Right cardiac atrium (tissue), 5 donors: ENCODE data around the gene MAPT. TPM values are rescaled to one million over a fixed set of nuclear protein-coding genes. Genes with fewer than 3 reads are reported as not detected.
A peak's percentile ranks its signal among the peaks of the same experiment; 100 is the strongest.

ENCODE experiments used
- ATAC-seq, 2 donors: fragments of 200-7000 bp; cut with Tn5 transposase; one replicate each; pipeline versions ENCODE4 v1.8.0 to v1.9.1; 2020; ENCODE audit warnings: moderate library complexity in 2 of 2, mild to moderate bottlenecking in 1 of 2
- DNase-seq, 3 donors: peaks; one replicate each; pipeline ENCODE4 v3.0.0-alpha.2; 2020
- H3K27ac ChIP-seq: one replicate; pipeline ENCODE4 v1.5.1; 2013; ENCODE audit warnings: mild to moderate bottlenecking, low read length, control low read depth, moderate library complexity
- H3K27me3 ChIP-seq: one replicate; pipeline ENCODE4 v1.6.1; 2013; ENCODE audit not compliant: control insufficient read depth, insufficient read depth
- H3K4me1 ChIP-seq: one replicate; pipeline ENCODE4 v1.6.1; 2013; ENCODE audit warnings: low read length; ENCODE audit not compliant: control insufficient read depth, insufficient read depth
- H3K4me3 ChIP-seq: one replicate; pipeline ENCODE4 v1.5.1; 2013; ENCODE audit warnings: low read length, control low read depth
- H3K9me3 ChIP-seq: one replicate; pipeline ENCODE4 v1.6.1; 2013; ENCODE audit warnings: low read length; ENCODE audit not compliant: control insufficient read depth
- WGBS: extraction: QIAGEN DNeasy Blood & Tissue Kit; methylation state at CpG from one replicate; pipeline ENCODE4 v1.1.7; 2013; 5-methylcytosine and 5-hydroxymethylcytosine counted together
- intact Hi-C, 4 donors: fragments of 100-400 bp; cut with DNase I; formaldehyde crosslinking; loops; one replicate each; pipeline versions ENCODE4 v1.11.0 to v1.14.0; 2022 to 2023
- polyA plus RNA-seq: library from polyadenylated mRNA; stranded (reverse); fragments of 200-250 nt; gene quantifications from one replicate; pipeline ENCODE4 v1.2.3, GENCODE V29; 2013
- total RNA-seq, 4 donors: library from RNA; stranded (reverse); fragmentation: NEBNext Ultra II Directional; extraction: Animal tissue kit (Norgen Biotek cat#: 25700); gene quantifications; one replicate each; pipeline ENCODE4 v1.2.1, GENCODE V29; 2021
- donor health status: healthy with polysubstance abuse.
- donor health status: DM: no; HTN: yes; CAD: no.
- donor health status: DM: no; HTN: no; CAD: no.
- donor health status: DM: no; HTN: yes; CAD: no; lungs with severe emphysema.
- donor health status: DM: yes; HTN: yes; CAD: no.

Gene MAPT
- total and polyA plus RNA-seq, 5 donors, result 6.9 to 15.1 (median 8.2) TPM

DNA sequence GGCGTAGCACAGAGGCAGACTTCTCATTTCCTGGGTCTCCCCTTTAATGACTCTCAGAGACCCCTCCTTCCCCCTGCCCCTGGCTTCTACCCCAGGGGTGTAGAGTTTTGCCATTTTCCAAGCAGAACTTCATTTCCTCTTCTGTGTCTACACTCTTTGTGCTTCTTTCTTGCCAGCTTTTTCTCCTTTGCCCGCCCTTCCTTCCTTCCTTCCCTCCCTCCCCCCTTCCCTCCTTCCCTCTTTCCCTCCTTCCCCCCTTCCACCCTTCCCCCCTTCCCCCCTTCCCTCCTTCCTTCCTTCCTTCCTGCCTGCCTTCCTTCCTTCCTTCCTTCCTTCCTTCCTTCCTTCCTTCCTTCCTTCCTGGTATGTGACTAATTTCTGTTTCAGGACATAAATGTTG, 47.0 kb downstream of the MAPT start:
- no peaks in the 10 kb centered on the region for H3K9me3 ChIP-seq
- no peak for ATAC-seq
- intact Hi-C loops, result loop anchor here in 1 of 4 donors (10.0 kb wide), 1 partner anchor 47 kb away; the partner anchor contains the start of gene MAPT
- no peaks in the 10 kb centered on the region for H3K27me3 ChIP-seq
- no peak overlapping the region for H3K4me3 ChIP-seq
- no peak overlapping the region for H3K27ac ChIP-seq
- 31% methylated on average over 2 of the region's 2 CpGs for WGBS
- H3K4me1 ChIP-seq, result peaks cover 6% of the 10 kb centered on the region
- no peak for DNase-seq

DNA sequence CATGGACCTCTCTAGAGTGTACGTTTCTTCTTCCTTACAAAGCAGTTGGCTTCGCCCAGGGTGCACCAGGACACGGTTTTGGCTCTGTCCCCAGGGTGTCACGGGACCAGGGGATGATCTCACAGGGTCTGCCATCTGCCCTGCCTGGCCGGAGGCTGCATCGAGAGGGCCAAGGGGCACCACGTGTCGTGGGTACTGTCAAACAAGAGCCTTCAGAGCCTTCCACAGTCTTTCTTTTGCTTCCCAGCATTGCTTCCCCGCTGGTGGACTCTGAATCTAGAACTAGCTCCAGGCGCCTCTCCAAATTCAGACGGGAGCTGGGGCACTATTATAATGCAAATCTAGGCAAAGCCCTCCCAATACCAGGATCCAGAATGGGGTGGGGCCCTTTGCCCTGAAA, 47.9 kb downstream of the MAPT start:
- H3K27ac ChIP-seq, result peak overlapping the region; percentile 18
- intact Hi-C loops, result loop anchor here in 1 of 4 donors (10.0 kb wide), 1 partner anchor 47 kb away; the partner anchor contains the start of gene MAPT

DNA sequence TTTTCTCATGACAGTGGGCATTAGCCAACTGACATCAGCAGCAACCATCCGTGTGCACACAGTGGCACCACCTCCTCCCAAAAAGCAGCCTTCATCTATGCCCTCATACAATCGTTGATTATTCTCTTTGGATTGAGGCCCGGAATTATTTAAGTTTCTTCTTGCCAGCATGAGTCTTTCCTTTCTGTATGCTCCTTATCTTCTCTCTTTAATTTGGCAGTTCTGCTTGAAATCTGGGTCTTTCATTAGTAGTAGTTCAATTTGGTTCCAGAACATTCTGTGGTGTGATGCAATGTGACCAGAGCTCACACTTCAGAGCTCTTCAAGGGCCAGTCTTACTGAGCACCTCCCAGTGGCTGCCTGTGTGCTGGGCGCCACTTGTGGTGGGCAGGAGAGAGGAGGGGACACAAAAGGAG, 52.5 kb downstream of the MAPT start:
- ATAC-seq (peak; percentile 54 to 70), DNase-seq (peak; percentile 32 to 65 (median 63))
- Histone ChIP-seq H3K9me3 (no peaks in the 10 kb centered on the region), H3K4me1 (peaks cover 4% of the 10 kb centered on the region), H3K27ac (peak overlapping the region; percentile 36), H3K27me3 (no peaks in the 10 kb centered on the region), H3K4me3 (no peak overlapping the region)
- intact Hi-C loops, result loop anchor here in 1 of 4 donors (10.0 kb wide), 1 partner anchor 52 kb away; the partner anchor contains the start of gene MAPT
- whole genome bisulfite sequencing, result 45% methylated on average over 4 of the region's 4 CpGs

More for the DNA sequence above, 47.9 kb downstream of the MAPT start:
- Histone ChIP-seq H3K4me3 (no peak overlapping the region), H3K4me1 (peaks cover 8% of the 10 kb centered on the region), H3K27me3 (no peaks in the 10 kb centered on the region), H3K9me3 (no peaks in the 10 kb centered on the region)
- ATAC-seq, result peak; percentile 85 to 87
- peak; percentile 79 to 89 (median 86) for DNase-seq
- WGBS, result 31% methylated on average over 11 of the region's 11 CpGs

DNA sequence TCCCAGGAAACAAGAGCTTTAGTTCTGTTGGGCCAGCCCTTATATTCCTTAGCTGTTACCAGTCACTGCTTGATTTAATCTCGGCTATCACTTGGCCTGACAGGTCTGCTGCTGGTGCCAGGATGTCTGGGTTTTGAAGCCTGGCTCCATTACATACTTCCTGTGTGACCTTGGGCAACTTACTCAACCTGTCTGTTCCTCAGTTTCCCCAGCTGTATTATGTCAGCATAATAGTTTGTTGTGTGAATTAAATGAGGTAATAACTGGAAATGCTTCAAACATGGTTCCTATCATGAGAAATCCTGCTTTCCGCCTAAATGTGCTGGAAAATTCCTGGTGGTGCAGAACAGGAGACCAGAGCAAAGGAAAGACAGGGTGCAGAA, 54.1 kb downstream of the MAPT start:
- H3K4me3 ChIP-seq, result peak overlapping the region; percentile 41
- intact Hi-C loops, result loop anchor here in 1 of 4 donors (10.0 kb wide), 1 partner anchor 54 kb away; the partner anchor contains the start of gene MAPT
- H3K4me1 ChIP-seq, result peaks cover 2% of the 10 kb centered on the region
- no peak for ATAC-seq
- DNase-seq, result no peak
- 64% methylated on average over 2 of the region's 2 CpGs for WGBS
- no peaks in the 10 kb centered on the region for H3K9me3 ChIP-seq
- H3K27ac ChIP-seq, result no peak overlapping the region
- H3K27me3 ChIP-seq, result no peaks in the 10 kb centered on the region

GRCh38 chr17:45948881-45949624, 54.7 kb downstream of the MAPT start:
- Histone ChIP-seq H3K9me3 (no peaks in the 10 kb centered on the region), H3K27ac (no peak overlapping the region), H3K4me1 (peaks cover 2% of the 10 kb centered on the region), H3K4me3 (peak overlapping the region; percentile 41), H3K27me3 (no peaks in the 10 kb centered on the region)
- peak; percentile 92 for ATAC-seq
- 7% methylated on average over 34 of the region's 34 CpGs for WGBS
- intact Hi-C loops, result loop anchor here in 1 of 4 donors (10.0 kb wide), 1 partner anchor 54 kb away; the partner anchor contains the start of gene MAPT
- DNase-seq, result peak; percentile 84 to 93 (median 92)

- H3K27ac ChIP-seq, result no peak overlapping the region
- ATAC-seq (no peak), DNase-seq (no peak)
- WGBS, result 75% methylated on average over 9 of the region's 9 CpGs
- no peaks in the 10 kb centered on the region for H3K9me3 ChIP-seq
- H3K27me3 ChIP-seq, result no peaks in the 10 kb centered on the region
- peaks cover 2% of the 10 kb centered on the region for H3K4me1 ChIP-seq
- no peak overlapping the region for H3K4me3 ChIP-seq
- intact Hi-C loops, result loop anchor here in 1 of 4 donors (10.0 kb wide), 1 partner anchor 55 kb away; the partner anchor contains the start of gene MAPT
Observed at GRCh38 chr17:45949755-45950320, 55.5 kb downstream of the MAPT start.

DNA sequence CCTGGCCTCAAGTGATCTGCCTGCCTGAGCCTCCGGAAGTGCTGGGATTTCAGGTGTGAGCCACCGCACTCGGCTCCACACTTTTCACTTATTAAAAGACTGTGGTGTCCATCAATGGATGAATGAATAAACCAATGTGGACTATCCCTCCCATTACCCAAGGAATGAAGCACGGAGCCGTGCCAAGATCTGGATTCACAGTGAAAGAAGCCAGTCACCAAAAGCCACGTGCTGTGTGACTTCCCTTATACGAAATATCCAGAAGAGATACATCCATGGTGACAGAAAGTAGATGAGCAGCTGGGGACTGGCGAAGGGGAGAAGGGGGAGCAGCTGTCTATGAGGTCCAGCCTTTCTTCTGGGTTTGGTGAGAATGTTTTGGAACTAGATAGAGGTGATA, 56.5 kb downstream of the MAPT start:
- WGBS, result 72% methylated on average over 8 of the region's 8 CpGs
- Histone ChIP-seq H3K27ac (no peak overlapping the region), H3K4me3 (no peak overlapping the region), H3K9me3 (no peaks in the 10 kb centered on the region), H3K27me3 (no peaks in the 10 kb centered on the region), H3K4me1 (peaks cover 2% of the 10 kb centered on the region)
- intact Hi-C loops, result no loop called here
- DNase-seq (no peak), ATAC-seq (no peak)

- H3K4me3 ChIP-seq, result no peak overlapping the region
- no peaks in the 10 kb centered on the region for H3K9me3 ChIP-seq
- no peak for DNase-seq
- H3K27me3 ChIP-seq, result no peaks in the 10 kb centered on the region
- peaks cover 2% of the 10 kb centered on the region for H3K4me1 ChIP-seq
- no peak for ATAC-seq
- intact Hi-C loops, result no loop called here
- 59% methylated on average over 10 of the region's 10 CpGs for WGBS
- no peak overlapping the region for H3K27ac ChIP-seq
Observed at GRCh38 chr17:45951403-45951802, 57.0 kb downstream of the MAPT start.

GRCh38 chr17:45951941-45952340, 57.6 kb downstream of the MAPT start:
- no peak overlapping the region for H3K27ac ChIP-seq
- DNase-seq (no peak), ATAC-seq (no peak)
- H3K4me1 ChIP-seq, result peaks cover 2% of the 10 kb centered on the region
- H3K9me3 ChIP-seq, result no peaks in the 10 kb centered on the region
- H3K4me3 ChIP-seq, result no peak overlapping the region
- intact Hi-C loops, result no loop called here
- no peaks in the 10 kb centered on the region for H3K27me3 ChIP-seq
- WGBS, result 53% methylated on average over 6 of the region's 6 CpGs

DNA sequence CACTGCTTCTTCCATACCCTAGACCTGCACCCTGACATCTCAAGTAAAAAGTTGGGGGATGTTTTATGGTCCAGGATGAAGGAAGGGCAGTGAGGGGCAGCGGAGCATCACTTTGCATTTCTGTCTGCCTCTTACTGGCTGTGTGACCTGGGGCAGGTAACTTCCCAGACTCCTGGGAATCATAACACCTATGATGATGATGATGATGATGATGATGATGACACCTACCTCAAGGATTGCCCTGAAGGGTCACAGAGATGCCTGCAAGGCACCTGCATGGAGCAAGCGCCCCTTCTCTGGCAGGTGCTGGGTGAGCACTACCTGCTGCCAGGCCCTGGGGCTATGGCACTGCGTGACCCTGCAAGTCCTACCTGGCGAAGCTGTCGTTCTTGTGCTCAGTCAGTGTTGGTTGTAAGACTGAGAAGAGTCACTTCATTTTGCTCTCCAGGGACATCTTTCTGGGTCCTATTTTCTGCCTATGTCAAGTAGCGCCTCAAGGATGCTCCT, 58.5 kb downstream of the MAPT start:
- 98% methylated on average over 6 of the region's 6 CpGs for WGBS
- intact Hi-C loops, result no loop called here
- H3K4me3 ChIP-seq, result no peak overlapping the region
- H3K4me1 ChIP-seq, result no peaks in the 10 kb centered on the region
- ATAC-seq, result no peak
- no peak for DNase-seq
- no peaks in the 10 kb centered on the region for H3K9me3 ChIP-seq
- no peak overlapping the region for H3K27ac ChIP-seq
- no peaks in the 10 kb centered on the region for H3K27me3 ChIP-seq

DNA sequence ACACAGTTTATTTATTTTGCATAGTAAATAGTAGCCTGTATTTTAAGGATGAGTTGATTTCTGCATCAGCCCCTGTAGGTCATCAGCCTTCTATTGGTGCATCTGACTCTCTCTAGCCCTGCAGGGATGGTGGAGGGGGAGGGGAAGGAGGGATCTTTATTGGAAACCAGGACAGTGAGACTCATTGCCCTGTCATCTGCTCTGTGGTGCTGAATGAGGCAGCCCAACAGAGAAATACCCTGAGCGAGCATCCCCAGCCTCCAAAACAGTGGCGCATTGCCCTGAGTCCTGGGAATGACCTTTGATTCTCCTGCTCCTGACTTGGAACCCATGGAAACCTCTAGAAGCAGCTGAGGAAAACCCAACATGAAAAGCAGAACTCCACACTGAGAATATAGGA, 59.2 kb downstream of the MAPT start:
- 88% methylated on average over 2 of the region's 2 CpGs for WGBS
- H3K27ac ChIP-seq, result no peak overlapping the region
- no peak overlapping the region for H3K4me3 ChIP-seq
- ATAC-seq (no peak), DNase-seq (no peak)
- no peaks in the 10 kb centered on the region for H3K4me1 ChIP-seq
- H3K27me3 ChIP-seq, result no peaks in the 10 kb centered on the region
- intact Hi-C loops, result no loop called here
- H3K9me3 ChIP-seq, result no peaks in the 10 kb centered on the region
